DOHH2 (cell line): ENCODE results near the gene ADAM30.

ENCODE experiments used
- CTCF ChIP-seq: fragments of 200-600 bp; sonication (generic); IDR thresholded peaks from one replicate; pipeline ENCODE4 v1.5.1; 2014; ENCODE audit warnings: antibody characterized with exemption, mild to moderate bottlenecking, low read depth, low read length; ENCODE audit not compliant: poor library complexity, severe bottlenecking
- EZH2phosphoT487 ChIP-seq: fragments of 200-600 bp; sonication (generic); IDR thresholded peaks from 2 replicates; pipeline ENCODE4 v1.6.1; 2017; ENCODE audit warnings: borderline replicate concordance, mild to moderate bottlenecking, antibody characterized with exemption, low read length, moderate library complexity, mixed read lengths

- TF ChIP-seq CTCF (no peak), EZH2phosphoT487 (no peak)
Measured at GRCh38 chr1:119884711-119885110, 11.6 kb downstream of the ADAM30 start.
